SK-N-MC (cell line): ENCODE results near the gene NPTN.
"Not testable (repeated sequence)": the region's sequence is repeated elsewhere in the genome, so short reads cannot be mapped to it uniquely, and the experiment has no call there.

ENCODE experiments used
- DNase-seq: peaks from one replicate; pipeline ENCODE4 v3.0.0-alpha.2; 2011; ENCODE audit warnings: low read depth, low spot score
- H3K27ac ChIP-seq: fragments of 200-600 bp; sonication (generic); 2 replicates; pipeline ENCODE4 v1.5.1; 2016; ENCODE audit warnings: mixed run types
- H3K36me3 ChIP-seq: fragments of 200-600 bp; sonication (generic); 2 replicates; pipeline ENCODE4 v1.6.1; 2017; ENCODE audit warnings: antibody characterized with exemption, low read length, mixed read lengths; ENCODE audit not compliant: insufficient read depth
- H3K4me3 ChIP-seq: fragments of 200-600 bp; sonication (generic); 2 replicates; pipeline ENCODE4 v1.5.1; 2016
- H3K9ac ChIP-seq: fragments of 200-600 bp; sonication (generic); 2 replicates; pipeline ENCODE4 v1.8.0; 2017; ENCODE audit warnings: mixed run types, mixed read lengths; ENCODE audit not compliant: insufficient read length
- H3K9me3 ChIP-seq: fragments of 200-600 bp; sonication (generic); 2 replicates; pipeline ENCODE4 v1.6.1; 2017; ENCODE audit warnings: low read depth, mild to moderate bottlenecking, antibody characterized with exemption, low read length, moderate library complexity, mixed read lengths
- EZH2 ChIP-seq: fragments of 200-600 bp; sonication (generic); IDR thresholded peaks from one replicate; pipeline ENCODE4 v1.6.1; 2017; ENCODE audit warnings: antibody characterized with exemption
- FOXP2 ChIP-seq: optimal IDR thresholded peaks from 2 replicates; pipeline ENCODE3; 2011; ENCODE audit warnings: mild to moderate bottlenecking, moderate library complexity; ENCODE audit not compliant: insufficient read depth; ENCODE audit errors: extremely low read length, control extremely low read depth
- POLR2AphosphoS5 ChIP-seq: IDR thresholded peaks from 2 replicates; pipeline ENCODE4 v1.6.1; 2012; ENCODE audit warnings: mild to moderate bottlenecking, low read depth, low read length, borderline replicate concordance

NPTN gene

GRCh38 chr15:73585871-73586654 is 47.1 kb downstream of the NPTN start:
- TF ChIP-seq FOXP2 (no peak), POLR2AphosphoS5 (no peak), EZH2 (no peak)
- H3K9me3 ChIP-seq: no peaks in the 10 kb centered on the region
- no peak overlapping the region for H3K4me3 ChIP-seq
- no peak for DNase-seq
- peaks cover 37% of the 10 kb centered on the region for H3K36me3 ChIP-seq
- no peak overlapping the region for H3K9ac ChIP-seq
- H3K27ac ChIP-seq: peak overlapping the region; percentile 64; the same call in 1 of the 2 replicates

GRCh38 chr15:73584699-73585420 is 48.3 kb downstream of the NPTN start:
- TF ChIP-seq EZH2 (no peak), POLR2AphosphoS5 (no peak), FOXP2 (no peak)
- no peak overlapping the region for H3K4me3 ChIP-seq
- no peaks in the 10 kb centered on the region for H3K9me3 ChIP-seq
- H3K27ac ChIP-seq: peak overlapping the region; percentile 64
- H3K36me3 ChIP-seq: peaks cover 37% of the 10 kb centered on the region
- H3K9ac ChIP-seq: no peak overlapping the region
- DNase-seq: no peak

- H3K36me3 ChIP-seq: peaks cover 39% of the 10 kb centered on the region
Observed at GRCh38 chr15:73583544-73583943, 49.6 kb downstream of the NPTN start.

DNA sequence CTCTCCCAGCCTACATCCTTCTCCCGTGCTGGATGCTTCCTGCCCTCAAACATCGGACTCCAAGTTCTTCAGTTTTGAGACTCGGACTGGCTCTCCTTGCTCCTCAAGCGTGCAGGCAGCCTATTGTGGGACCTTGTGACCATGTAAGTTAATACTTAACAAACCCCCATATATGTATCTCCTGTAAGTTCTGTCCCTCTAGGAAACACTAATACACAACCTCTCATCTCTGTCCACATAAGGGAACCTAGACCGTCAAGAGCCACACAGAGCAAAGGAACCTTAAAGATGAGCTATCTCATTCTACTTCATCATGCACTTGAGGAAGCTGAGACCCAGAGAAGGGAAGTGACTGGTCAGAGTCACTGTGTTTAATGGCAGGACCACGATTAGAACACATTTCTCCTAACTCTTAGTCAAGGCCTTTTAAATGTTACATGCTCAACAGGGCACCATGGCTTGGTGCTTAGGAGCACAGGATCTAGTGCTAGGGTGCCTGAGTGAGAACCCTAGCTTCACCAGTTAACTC is 50.3 kb downstream of the NPTN start:
- DNase-seq: no peak
- no peaks in the 10 kb centered on the region for H3K9me3 ChIP-seq
- H3K4me3 ChIP-seq: no peak overlapping the region
- no peak for TF ChIP-seq POLR2AphosphoS5
- TF ChIP-seq FOXP2: no peak
- H3K27ac ChIP-seq: no peak overlapping the region
- no peak overlapping the region for H3K9ac ChIP-seq
- peaks cover 38% of the 10 kb centered on the region for H3K36me3 ChIP-seq

More at GRCh38 chr15:73583544-73583943, 49.6 kb downstream of the NPTN start:
- TF ChIP-seq POLR2AphosphoS5 (no peak), EZH2 (no peak), FOXP2 (no peak)
- DNase-seq: no peak
- Histone ChIP-seq H3K9me3 (no peaks in the 10 kb centered on the region), H3K4me3 (no peak overlapping the region), H3K9ac (no peak overlapping the region), H3K27ac (no peak overlapping the region)

DNA sequence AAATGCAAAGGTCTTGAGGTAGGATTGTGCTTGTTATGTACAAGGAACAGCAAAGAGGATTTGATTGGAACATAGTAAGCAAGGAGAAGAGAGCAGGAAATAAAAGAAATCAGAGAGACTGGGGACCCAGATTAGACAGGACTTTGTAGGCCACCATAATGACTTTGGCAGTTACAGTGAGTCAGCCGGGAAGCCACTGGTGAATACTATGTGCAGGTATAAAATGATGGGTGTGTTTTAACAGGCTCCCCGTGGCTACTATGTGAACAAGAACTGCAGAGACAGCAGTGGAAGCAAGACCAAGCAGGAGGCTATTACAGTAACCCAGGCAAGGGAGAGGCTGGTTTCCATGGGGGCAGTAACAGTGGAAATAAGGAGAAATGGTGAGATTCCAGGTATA is 55.2 kb downstream of the NPTN start:
- Histone ChIP-seq H3K4me3 (no peak overlapping the region), H3K9ac (no peak overlapping the region), H3K27ac (no peak overlapping the region), H3K36me3 (peaks cover 31% of the 10 kb centered on the region), H3K9me3 (no peaks in the 10 kb centered on the region)
- DNase-seq: no peak
- no peak for TF ChIP-seq POLR2AphosphoS5
- TF ChIP-seq FOXP2: no peak
- no peak for TF ChIP-seq EZH2

DNA sequence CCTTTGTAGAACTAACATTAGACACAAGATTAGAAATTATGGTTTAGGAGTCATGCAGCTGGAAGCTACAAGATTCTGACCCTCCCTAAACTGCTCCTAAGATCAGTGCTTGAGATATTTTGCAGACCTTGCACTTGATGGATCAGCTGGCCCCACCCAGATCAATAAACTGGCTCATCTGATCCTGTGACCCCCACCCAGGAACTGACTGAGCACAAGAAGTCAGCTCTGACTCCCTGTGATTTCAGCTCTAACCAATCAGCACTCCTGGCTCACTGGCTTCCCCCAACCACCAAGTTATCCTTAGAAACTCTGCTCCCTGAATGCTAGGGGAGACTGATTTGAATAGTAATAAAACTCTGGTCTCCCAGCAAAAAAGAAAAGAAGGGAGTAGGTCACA is 55.6 kb downstream of the NPTN start:
- not testable (repeated sequence) for H3K9ac ChIP-seq, DNase-seq, H3K9me3 ChIP-seq, H3K4me3 ChIP-seq, H3K27ac ChIP-seq
- peaks cover 34% of the 10 kb centered on the region for H3K36me3 ChIP-seq

DNA sequence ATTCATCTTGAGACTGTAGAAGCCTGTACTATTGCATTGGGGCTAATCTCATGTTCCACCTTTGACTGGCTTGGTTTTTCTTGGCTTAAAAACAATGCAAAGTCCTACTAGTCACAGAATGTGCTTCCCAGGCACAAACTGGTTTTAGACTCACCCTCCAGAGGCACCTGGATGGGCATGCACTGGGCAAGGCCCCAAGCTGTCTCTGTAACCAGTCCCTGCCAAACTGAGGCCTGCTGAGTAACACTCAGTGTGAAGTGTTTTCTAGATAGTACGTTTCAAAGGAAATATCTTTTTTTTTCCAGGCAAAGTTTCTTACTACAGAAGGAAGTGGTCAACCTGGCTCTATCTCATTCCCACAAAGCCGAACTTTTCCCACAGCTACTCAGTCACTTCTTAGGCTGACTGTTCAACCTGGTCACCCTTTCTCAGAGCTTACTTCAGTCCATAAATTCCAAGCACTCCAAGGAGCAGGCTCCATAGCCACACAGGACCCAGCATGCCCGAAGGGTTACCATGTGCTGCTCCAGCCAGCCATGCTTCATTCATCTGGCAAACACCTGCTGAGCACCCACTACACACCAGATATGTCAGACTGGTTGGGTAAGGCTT is 57.4 kb downstream of the NPTN start:
- no peaks in the 10 kb centered on the region for H3K9me3 ChIP-seq
- H3K27ac ChIP-seq: no peak overlapping the region
- TF ChIP-seq POLR2AphosphoS5: no peak
- TF ChIP-seq EZH2: no peak
- no peak for TF ChIP-seq FOXP2
- H3K36me3 ChIP-seq: peaks cover 38% of the 10 kb centered on the region
- H3K9ac ChIP-seq: no peak overlapping the region
- no peak for DNase-seq
- no peak overlapping the region for H3K4me3 ChIP-seq

- Histone ChIP-seq H3K27ac (no peak overlapping the region), H3K4me3 (no peak overlapping the region), H3K9ac (no peak overlapping the region), H3K9me3 (no peaks in the 10 kb centered on the region), H3K36me3 (peaks cover 46% of the 10 kb centered on the region)
- no peak for DNase-seq
- no peak for TF ChIP-seq EZH2
- TF ChIP-seq FOXP2: no peak
- TF ChIP-seq POLR2AphosphoS5: no peak
Observed at GRCh38 chr15:73573572-73573971, 59.6 kb downstream of the NPTN start.

DNA sequence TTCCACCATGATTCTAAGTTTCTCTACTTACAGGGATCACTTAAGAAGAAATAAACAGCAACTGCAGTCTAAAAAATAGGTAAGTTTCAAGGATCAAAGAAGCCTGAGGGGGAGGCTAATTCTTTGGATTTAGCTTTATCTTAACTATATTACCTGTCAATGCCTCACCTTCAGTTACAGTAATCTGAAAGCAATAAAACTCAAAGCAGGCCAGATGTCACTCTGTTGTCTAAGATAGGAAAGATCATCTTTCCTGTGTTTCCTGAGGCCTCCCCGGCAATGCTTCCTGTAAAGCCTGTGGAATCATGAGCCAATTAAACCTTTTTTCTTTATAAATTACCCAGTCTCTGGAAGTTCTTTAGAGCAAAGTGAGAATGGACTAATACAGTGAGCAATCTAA is 60.2 kb downstream of the NPTN start:
- Histone ChIP-seq H3K9me3 (no peaks in the 10 kb centered on the region), H3K27ac (no peak overlapping the region), H3K4me3 (no peak overlapping the region), H3K36me3 (peaks cover 49% of the 10 kb centered on the region), H3K9ac (no peak overlapping the region)
- no peak for TF ChIP-seq POLR2AphosphoS5
- TF ChIP-seq FOXP2: no peak
- TF ChIP-seq EZH2: no peak
- no peak for DNase-seq
